IPS-20b (cell line): ENCODE measurements around the gene B9D2.

Source experiments
- H3K27ac ChIP-seq: one replicate; pipeline ENCODE4 v1.5.1; 2013; ENCODE audit warnings: low read length
- H3K27me3 ChIP-seq: 2 replicates; pipeline ENCODE4 v1.6.1; 2013; ENCODE audit warnings: mild to moderate bottlenecking, low read length, inconsistent platforms; ENCODE audit not compliant: insufficient read depth
- H3K36me3 ChIP-seq: 2 replicates; pipeline ENCODE4 v1.6.1; 2013; ENCODE audit warnings: low read depth, mild to moderate bottlenecking, inconsistent platforms, low read length, moderate library complexity; ENCODE audit not compliant: insufficient read depth
- H3K4me1 ChIP-seq: 2 replicates; pipeline ENCODE4 v1.6.1; 2013; ENCODE audit warnings: mild to moderate bottlenecking, control low read depth, inconsistent platforms, low read length, moderate library complexity; ENCODE audit not compliant: insufficient read depth
- H3K4me3 ChIP-seq: 2 replicates; pipeline ENCODE4 v1.5.1; 2013; ENCODE audit warnings: mild to moderate bottlenecking, low read length, inconsistent platforms
- H3K9ac ChIP-seq: 2 replicates; pipeline ENCODE4 v1.6.1; 2013; ENCODE audit warnings: low read depth, mild to moderate bottlenecking, inconsistent platforms, low read length, moderate library complexity
- H3K9me3 ChIP-seq: 2 replicates; pipeline ENCODE4 v1.6.1; 2013; ENCODE audit warnings: mild to moderate bottlenecking, low read depth, low read length, inconsistent platforms; ENCODE audit not compliant: insufficient read depth

B9D2 gene

GRCh38 chr19:41305927-41306793 is 57.8 kb downstream of the B9D2 start:
- H3K4me3 ChIP-seq: no peak overlapping the region
- no peaks in the 10 kb centered on the region for H3K9me3 ChIP-seq
- no peak overlapping the region for H3K27ac ChIP-seq
- H3K4me1 ChIP-seq: peaks cover 11% of the 10 kb centered on the region
- H3K36me3 ChIP-seq: peaks cover 70% of the 10 kb centered on the region
- H3K9ac ChIP-seq: no peak overlapping the region
- H3K27me3 ChIP-seq: no peaks in the 10 kb centered on the region

- Histone ChIP-seq H3K36me3 (peaks cover 82% of the 10 kb centered on the region), H3K9ac (no peak overlapping the region), H3K4me3 (no peak overlapping the region), H3K27me3 (no peaks in the 10 kb centered on the region), H3K4me1 (peaks cover 8% of the 10 kb centered on the region; the same call in 1 of the 2 replicates), H3K9me3 (no peaks in the 10 kb centered on the region), H3K27ac (no peak overlapping the region)
These were observed 59.1 kb downstream of the B9D2 start for GRCh38 chr19:41304706-41305483.
